ENCODE results near the gene OXLD1. TPM values are rescaled to one million over a fixed set of nuclear protein-coding genes. Genes with fewer than 3 reads are reported as not detected.
"Not testable (repeated sequence)": the region's sequence is repeated elsewhere in the genome, so short reads cannot be mapped to it uniquely, and the experiment has no call there.

Gene OXLD1
- total RNA-seq, 4 donors from 2014 or later, result 39.6 to 68.1 (median 47.6) TPM

GRCh38 chr17:81676906-81677305 is 10.5 kb upstream of the OXLD1 start:
- Histone ChIP-seq H3K27ac (peak overlapping the region; percentile 45), H3K4me1 (peaks cover 3% of the 10 kb centered on the region), H3K4me3 (no peak overlapping the region), H3K9me3 (no peaks in the 10 kb centered on the region), H3K36me3 (peaks cover 36% of the 10 kb centered on the region), H3K27me3 (no peaks in the 10 kb centered on the region)
- TF ChIP-seq EP300 (IDR thresholded peaks at IDR 0.05) (no peak), POLR2A (IDR thresholded peaks at IDR 0.05) (no peak), CTCF (IDR thresholded peaks at IDR 0.05) (no peak), POLR2AphosphoS5 (IDR thresholded peaks at IDR 0.05) (no peak)
- DNase-seq (ENCODE audit: low spot score in 2 of 2), result no peak
- WGBS, result 85% methylated on average over 10 of the region's 17 CpGs

GRCh38 chr17:81675515-81676221 is 9.3 kb upstream of the OXLD1 start:
- H3K9me3 ChIP-seq; H3K27me3 ChIP-seq; H3K4me1 ChIP-seq; H3K4me3 ChIP-seq; H3K27ac ChIP-seq; DNase-seq (ENCODE audit: low spot score in 2 of 2): not testable (repeated sequence)
- 43% methylated on average over 18 of the region's 18 CpGs for WGBS
- H3K36me3 ChIP-seq, result peaks cover 45% of the 10 kb centered on the region
- TF ChIP-seq CTCF (IDR thresholded peaks at IDR 0.05), result peak; percentile 54 to 79

GRCh38 chr17:81673561-81674258 is 7.3 kb upstream of the OXLD1 start:
- H3K4me3 ChIP-seq, result no peak overlapping the region
- H3K27ac ChIP-seq, result no peak overlapping the region
- H3K36me3 ChIP-seq, result peaks cover 60% of the 10 kb centered on the region
- 68% methylated on average over 17 of the region's 18 CpGs for WGBS
- TF ChIP-seq POLR2AphosphoS5 (IDR thresholded peaks at IDR 0.05) (no peak), EP300 (IDR thresholded peaks at IDR 0.05) (no peak), POLR2A (IDR thresholded peaks at IDR 0.05) (no peak), CTCF (IDR thresholded peaks at IDR 0.05) (no peak)
- peaks cover 15% of the 10 kb centered on the region for H3K4me1 ChIP-seq
- no peaks in the 10 kb centered on the region for H3K9me3 ChIP-seq
- no peak for DNase-seq (ENCODE audit: low spot score in 2 of 2)
- H3K27me3 ChIP-seq, result no peaks in the 10 kb centered on the region

- Histone ChIP-seq H3K9me3 (no peaks in the 10 kb centered on the region), H3K4me1 (peaks cover 22% of the 10 kb centered on the region), H3K27me3 (no peaks in the 10 kb centered on the region), H3K4me3 (no peak overlapping the region), H3K36me3 (peaks cover 60% of the 10 kb centered on the region), H3K27ac (no peak overlapping the region)
- TF ChIP-seq POLR2AphosphoS5 (IDR thresholded peaks at IDR 0.05) (no peak), POLR2A (IDR thresholded peaks at IDR 0.05) (no peak), CTCF (IDR thresholded peaks at IDR 0.05) (no peak), EP300 (IDR thresholded peaks at IDR 0.05) (no peak)
- DNase-seq (ENCODE audit: low spot score in 2 of 2), result no peak
- 90% methylated on average over 16 of the region's 16 CpGs for WGBS
Observed at GRCh38 chr17:81672954-81673353, 6.5 kb upstream of the OXLD1 start.

- TF ChIP-seq EP300 (IDR thresholded peaks at IDR 0.05) (no peak), CTCF (IDR thresholded peaks at IDR 0.05) (no peak), POLR2A (IDR thresholded peaks at IDR 0.05) (no peak), POLR2AphosphoS5 (IDR thresholded peaks at IDR 0.05) (no peak)
- WGBS, result 83% methylated on average over 1 of the region's 18 CpGs
- Histone ChIP-seq H3K4me1 (peaks cover 27% of the 10 kb centered on the region), H3K9me3 (no peaks in the 10 kb centered on the region), H3K27ac (no peak overlapping the region), H3K27me3 (no peaks in the 10 kb centered on the region), H3K4me3 (no peak overlapping the region), H3K36me3 (peaks cover 60% of the 10 kb centered on the region)
- no peak for DNase-seq (ENCODE audit: low spot score in 2 of 2)
Observed at GRCh38 chr17:81672504-81672903, 6.1 kb upstream of the OXLD1 start.
